Measurements from ENCODE around the gene CA5B. TPM values are rescaled to one million over a fixed set of nuclear protein-coding genes. Genes with fewer than 3 reads are reported as not detected.
"Not testable (repeated sequence)": the region's sequence is repeated elsewhere in the genome, so short reads cannot be mapped to it uniquely, and the experiment has no call there.

The CA5B gene
- polyA plus RNA-seq, 10 donors = 2.9 to 6.7 (median 5.2) TPM

DNA sequence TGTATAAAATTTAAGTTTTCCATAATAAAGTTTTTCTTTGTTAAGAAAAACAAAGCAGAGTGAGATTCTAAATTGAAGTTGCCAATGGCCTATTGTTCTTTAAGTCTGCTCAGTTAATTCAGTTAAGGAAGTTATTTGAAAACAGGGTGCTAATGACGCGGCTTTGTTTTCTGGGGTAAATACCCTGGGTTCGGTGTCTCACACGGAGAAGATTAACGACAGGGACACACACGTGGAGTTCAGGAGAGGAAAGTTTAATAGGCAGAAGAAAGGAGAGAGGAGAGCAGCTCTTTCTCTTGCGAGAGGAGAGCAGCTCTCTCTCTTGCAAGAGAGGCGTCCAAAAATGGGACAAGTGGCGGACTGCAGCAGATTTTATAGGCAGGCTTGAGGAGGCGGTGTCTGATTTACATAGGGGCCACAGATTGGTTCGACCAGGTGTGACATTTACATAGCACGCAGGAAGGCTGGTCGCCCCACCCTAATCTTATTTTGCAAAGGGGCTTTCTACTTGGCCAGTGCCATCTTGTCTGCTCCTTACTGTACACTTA lies 9.6 kb downstream of the CA5B start:
- DNase-seq = no peak

DNA sequence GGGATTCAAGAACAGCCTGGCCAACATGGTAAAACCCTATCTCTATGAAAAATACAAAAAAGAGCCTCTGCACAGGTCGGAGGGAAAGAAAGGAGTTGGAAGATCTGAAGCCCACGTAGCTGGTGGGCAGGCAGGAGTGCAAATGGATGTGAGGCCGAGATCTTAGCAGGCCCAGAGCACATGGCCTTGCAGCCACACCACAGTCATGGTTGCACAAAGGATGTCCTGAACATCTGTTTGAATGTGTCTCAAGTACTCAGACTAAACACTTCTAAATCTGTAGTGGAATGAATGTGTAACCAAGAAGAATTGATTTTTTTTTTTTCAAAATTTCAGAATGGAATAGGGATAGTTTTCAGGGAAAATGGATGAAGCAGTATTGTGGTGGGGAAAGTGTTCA lies 10.8 kb downstream of the CA5B start:
- DNase-seq = no peak

DNA sequence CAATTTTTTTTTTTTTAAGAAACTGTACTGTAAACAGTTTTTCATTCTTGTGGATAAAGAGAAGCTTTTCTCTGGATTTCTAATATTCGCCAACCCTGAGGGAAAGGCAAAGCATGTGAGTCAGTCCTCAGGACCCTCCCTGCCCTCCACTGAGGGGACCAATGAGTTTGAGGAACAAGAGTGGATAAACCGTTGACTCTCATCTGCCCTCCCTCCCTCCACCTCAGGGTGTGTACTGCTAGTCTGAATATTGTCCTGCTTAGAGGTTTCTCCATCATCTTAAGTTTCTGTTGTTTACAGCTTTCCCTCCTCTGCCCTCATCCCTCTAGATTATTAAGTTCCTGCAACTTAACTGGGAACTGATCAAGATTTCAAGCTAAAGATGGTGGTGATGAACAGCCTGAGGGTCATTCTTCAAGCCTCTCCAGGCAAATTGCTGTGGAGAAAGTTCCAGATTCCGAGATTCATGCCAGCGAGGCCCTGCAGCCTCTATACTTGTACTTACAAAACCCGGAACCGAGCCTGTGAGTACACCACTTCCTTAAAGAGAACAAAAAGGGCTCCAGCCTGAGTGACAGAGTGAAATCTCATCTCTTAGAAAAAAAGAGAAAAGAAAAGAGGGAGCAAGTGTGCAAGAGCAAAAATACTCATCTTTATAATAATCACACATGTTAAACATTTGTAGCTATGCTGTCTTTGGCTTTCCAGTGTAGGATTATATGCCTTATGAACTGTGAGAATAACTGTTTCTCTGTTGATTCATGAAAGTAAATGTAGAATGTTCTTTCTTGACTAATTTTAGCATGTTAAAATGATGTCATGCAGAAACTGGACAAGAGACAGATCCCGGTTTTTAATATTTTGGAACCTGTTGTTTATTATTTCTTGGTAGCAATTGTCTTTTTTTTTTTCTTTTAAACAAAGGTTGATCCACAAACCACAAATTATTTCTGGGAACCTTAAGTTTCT lies 11.9 kb downstream of the CA5B start:
- peak in 1 of 3 donors; percentile 15 for DNase-seq

DNA sequence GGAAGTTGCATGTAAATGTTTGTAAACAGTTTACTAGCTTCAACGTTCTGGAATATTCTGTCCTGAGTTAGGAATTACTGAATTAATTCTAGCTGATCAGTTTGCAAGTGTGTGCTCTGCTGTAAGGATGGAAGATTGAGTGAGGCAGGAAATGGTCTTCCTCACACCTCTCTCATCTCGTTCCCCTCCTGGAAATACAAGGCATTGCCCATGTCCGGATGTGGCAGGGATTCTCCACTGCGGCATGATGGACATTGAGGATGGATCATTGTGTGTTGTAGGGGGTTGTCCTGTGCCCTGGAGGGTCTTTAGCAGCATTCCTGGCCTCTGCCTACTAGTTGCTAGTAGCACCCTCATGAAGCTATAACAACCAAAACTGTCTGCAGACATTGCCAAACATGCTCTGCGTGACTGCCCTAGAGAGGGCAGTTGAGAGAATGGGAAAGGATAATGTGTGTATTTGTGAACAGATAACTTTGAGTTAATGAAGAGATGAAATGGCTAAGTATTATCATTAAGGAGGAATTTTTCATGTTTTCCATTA lies 12.6 kb downstream of the CA5B start:
- DNase-seq = peak in 1 of 3 donors; percentile 9

DNA sequence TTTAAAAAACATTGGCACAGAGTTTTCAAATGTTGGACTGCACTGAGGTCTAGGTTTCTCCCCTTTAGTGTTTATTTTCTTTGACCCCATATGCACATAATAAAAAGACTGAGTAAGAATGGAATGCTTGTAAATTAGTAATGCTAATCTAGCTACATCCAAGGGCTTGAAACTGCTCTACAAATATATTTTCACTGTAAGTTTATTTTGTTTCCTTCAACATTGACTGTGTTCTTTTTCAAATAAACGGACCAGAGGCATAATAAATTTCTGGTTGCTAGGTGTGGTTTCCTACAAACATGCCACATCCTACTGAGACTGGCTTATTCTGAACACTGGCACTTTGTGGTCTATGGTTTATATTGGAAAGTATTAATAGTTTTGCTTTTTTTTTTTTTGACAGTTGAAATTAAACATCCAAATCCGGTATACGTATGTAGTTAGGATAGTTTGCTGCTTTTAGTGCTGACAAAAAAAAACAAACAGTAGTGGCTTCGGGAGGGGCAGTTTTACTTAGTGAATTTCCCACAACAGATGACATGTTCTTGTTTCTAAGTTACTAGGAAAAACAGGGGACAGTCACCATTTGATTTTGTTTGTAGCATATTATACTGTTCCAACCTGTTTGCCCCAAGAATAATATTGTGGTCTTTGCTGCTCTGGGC lies 13.2 kb downstream of the CA5B start:
- peak in 1 of 3 donors; percentile 12 for DNase-seq

DNA sequence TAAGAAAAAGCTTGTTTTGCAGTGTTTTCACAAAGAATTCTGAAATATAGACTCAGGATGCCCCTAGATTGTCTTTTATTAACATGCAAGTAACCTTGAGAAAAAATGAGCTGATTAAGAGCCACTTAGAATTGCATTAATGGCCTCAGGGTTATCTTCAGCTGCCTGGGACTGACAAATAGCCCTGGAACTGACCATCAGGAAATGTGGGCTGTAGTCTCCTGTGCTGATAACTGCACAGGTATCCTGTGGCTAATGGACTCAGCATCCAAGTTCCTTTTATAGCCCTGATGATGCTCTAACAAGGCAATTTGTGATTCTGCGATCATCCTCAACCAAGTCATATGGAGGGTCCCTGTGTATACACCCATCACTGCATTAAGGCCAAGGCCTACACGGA lies 17.0 kb downstream of the CA5B start:
- DNase-seq = no peak

DNA sequence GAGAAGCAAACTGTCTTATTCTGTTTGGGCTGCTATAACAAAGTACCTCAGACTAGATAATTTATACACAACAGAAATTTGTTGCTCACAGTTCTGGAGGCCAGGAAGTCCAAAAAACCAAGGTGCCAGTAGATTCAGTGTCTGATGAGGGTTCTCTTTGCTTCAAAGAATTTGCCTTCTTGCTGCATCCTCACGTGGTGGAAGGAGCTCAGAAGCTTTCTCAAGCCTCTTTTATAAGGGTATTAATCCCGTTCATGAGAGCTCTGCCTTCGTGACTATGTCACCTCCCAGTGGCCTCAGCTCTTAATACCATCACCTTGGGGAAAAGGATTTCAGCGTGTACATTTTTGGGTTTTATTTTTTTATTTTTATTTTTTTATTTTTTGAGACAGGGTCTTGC lies 20.1 kb downstream of the CA5B start:
- no peak for DNase-seq

- not testable (repeated sequence) for DNase-seq
Observed at GRCh38 chrX:15759886-15760285, 21.8 kb downstream of the CA5B start.

DNA sequence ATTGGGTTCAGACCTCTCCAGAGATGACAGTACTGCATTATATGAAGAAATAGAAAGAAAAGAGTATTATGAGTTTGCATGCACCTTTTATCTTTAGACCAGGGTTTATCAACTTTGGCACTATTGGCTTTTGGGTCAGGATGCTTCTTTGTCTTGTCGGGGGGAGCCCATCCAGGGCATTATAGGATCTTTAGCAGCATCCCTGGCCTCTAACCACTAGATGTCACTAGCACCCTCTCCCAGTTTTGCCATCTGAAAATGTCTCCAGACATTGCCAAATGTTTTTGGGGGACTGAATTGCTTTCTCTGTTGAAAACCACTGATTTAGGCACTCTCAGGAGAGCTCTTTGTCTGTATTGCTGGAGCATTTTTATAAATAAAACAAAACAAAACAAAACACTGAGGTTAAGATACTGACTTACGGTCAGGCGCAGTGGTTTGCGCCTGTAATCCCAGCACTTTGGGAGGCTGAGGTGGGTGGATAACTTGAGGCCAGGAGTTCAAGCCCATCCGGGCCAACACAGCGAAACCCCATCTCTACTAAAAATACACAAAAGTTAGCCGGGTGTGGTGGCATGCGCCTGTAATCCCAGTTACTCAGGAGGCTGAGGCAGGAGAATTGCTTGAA lies 23.6 kb downstream of the CA5B start:
- peak in 1 of 3 donors; percentile 27 for DNase-seq

DNA sequence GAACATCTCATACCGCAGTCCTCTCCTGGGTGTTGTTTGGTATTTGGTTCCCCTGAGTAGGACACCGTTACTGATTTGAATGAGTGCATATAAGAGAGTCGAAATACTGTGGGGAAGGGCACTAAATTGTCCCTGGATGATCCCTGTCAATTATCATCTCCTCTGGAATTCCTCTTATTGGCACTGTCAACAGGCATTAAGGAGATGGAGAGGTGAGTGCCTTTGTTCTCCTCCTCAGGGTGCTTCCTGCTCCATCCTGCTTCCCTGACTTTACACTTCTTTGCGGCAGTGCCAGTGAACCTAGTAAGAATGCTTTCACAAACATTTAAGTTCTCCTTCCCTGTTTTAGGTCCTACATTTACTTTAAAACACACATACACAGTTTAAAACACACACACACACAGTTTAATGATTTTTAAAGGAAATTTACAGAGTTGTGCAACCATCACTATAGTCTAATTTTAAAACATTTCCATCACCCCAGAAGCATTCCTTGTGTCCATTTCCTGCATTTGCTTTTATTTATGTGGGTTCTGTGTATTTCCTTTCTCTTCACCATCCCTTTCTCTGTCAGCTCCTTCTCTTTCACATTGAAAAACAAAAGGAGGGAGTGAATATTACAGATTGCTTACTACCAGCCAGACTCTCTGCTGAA lies 31.4 kb downstream of the CA5B start:
- no peak for DNase-seq

GRCh38 chrX:15781961-15782699 lies 44.1 kb downstream of the CA5B start:
- no peak for DNase-seq

GRCh38 chrX:15785176-15785750 lies 47.2 kb downstream of the CA5B start:
- DNase-seq = no peak

GRCh38 chrX:15786915-15787314 lies 48.8 kb downstream of the CA5B start:
- peak in 1 of 3 donors; percentile 1 for DNase-seq

DNA sequence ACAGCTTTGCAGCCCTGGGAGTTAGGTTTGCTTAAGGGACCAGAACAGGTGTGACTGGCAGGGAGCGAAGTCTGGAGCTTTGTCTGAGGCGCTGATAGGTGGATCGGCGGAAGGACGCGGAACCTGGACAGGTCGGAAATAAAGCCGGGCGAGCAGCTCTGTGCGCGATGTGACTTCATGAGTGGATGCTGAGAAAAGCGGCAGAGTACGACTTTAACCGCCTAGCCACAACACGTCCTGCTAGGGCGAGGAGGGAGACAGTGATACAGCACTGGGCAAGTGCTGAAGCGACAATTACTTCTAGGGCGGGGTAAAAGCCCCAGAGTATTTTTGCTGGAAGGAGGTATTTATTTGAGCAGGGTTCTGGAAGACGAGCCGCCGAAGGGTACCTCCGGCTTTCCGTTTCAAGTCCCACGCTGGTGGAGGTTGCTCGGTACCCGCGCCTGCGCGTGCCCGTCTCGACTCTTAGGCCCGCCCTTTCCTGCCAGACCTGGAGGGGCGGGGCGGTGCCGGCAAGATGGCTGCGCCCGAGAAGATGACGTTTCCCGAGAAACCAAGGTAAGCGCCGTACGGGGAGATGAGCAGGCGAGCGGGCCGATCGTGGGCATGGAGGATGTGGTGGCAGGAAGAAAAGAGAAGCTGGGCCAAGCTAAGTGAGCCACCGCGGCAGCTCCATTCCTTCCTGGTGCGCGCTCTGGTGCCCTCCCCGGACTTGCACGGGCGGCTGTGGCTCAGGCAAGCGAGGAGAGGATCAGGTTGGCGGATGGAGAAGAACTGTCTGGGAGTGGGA lies 52.1 kb downstream of the CA5B start, which contains the start of gene ZRSR2:
TSS of gene ZRSR2 (plus strand) at position 506 of the 790 bp plus-strand sequence. CDS start at position 518, 12 bp downstream.
- peak; percentile 51 to 89 (median 86) for DNase-seq

DNA sequence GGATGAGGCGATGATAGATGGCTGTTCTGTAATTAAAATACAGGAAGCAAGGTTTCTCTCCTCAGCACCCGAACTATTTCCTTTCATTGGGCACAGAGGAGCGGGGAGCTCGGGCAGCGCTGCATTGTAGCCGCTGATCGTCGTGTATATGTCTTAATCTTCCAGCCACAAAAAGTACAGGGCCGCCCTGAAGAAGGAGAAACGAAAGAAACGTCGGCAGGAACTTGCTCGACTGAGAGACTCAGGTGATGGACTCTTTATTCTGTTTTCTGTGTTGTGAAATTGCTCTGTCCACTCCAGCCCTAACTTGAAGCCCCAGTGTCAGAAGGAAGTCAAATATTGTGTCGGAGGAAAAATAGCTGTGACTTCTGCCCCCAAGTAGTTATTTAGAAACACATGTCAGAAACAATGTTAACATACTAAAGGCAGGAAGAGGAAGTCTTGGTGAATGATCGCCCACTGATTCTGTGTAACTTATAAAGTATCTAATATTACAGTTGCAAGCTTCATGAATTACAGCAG lies 52.8 kb downstream of the CA5B start:
- DNase-seq = peak; percentile 2 to 51 (median 23)

DNA sequence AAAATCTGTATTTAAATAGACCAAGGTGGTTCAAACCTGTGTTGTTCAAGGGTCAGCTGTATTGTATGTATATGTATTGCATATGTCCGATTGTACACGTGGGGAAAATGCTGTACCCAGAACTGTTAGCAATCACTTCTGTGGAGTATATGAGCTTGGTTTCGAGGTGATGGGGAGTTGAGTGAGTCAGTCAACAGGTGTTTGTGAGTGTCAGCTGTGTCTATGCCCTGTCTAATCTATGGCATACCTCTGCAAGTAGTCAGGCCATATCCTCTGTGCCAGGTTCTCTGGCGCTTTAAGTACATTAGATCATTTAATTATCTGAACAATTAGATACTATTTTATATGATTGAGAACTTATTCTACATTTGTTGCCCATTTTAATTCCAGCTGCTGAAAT lies 59.6 kb downstream of the CA5B start:
- no peak for DNase-seq

DNA sequence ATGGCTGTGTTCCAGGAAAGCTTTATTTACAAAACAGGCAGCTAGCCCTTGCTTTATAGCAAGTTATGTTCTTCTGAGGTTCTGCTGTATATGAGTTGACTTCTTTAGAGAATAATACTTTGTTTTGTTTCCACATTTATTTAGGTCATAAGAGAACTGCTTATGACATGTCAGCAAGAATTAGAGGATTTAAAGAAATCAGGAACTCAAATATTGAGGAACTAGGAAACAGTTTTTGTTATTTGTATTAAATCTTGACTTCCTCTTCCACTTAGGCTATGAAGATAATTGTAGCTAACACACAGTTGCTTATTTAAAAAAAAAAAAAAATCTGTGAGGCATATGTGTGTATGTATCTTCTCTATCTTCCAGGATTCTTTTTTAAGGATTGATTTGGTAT lies 66.5 kb downstream of the CA5B start:
- DNase-seq = no peak

DNA sequence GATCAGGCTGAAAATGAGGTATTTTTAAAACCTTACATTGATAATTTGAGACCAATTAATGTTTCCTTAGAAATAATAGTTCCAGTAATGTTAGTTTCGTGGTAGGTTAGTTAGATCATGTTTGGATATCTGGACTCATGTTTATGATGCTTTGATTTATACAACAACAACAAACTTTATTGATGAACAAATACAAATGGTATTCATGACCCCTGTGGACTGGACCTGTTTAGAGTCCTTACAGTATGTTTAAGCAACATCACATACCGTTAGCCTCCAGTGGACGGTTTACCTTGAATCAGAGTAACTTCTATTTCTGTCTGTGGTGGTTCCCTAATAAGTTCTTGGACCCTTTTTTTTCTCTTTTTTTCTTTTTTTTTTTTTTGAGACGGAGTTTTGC lies 70.2 kb downstream of the CA5B start:
- DNase-seq = no peak
